AG09309 (cell line): Measurements from ENCODE around the gene AP3B1.
A peak's percentile ranks its signal among the peaks of the same experiment; 100 is the strongest.

ENCODE experiments used
- DNase-seq: peaks from one replicate; pipeline ENCODE4 v3.0.0-alpha.2; 2010; ENCODE audit warnings: low read depth
- H3K4me3 ChIP-seq: 2 replicates; pipeline ENCODE4 v1.5.1; 2011; ENCODE audit warnings: mild to moderate bottlenecking, low read depth, low read length, moderate library complexity; ENCODE audit not compliant: control insufficient read depth
- CTCF ChIP-seq: IDR thresholded peaks from 2 replicates; pipeline ENCODE4 v1.5.1; 2011; ENCODE audit warnings: mild to moderate bottlenecking, low read depth, low read length, inconsistent platforms; ENCODE audit not compliant: insufficient read depth, control insufficient read depth; ENCODE audit errors: missing control alignments

Gene AP3B1

DNA sequence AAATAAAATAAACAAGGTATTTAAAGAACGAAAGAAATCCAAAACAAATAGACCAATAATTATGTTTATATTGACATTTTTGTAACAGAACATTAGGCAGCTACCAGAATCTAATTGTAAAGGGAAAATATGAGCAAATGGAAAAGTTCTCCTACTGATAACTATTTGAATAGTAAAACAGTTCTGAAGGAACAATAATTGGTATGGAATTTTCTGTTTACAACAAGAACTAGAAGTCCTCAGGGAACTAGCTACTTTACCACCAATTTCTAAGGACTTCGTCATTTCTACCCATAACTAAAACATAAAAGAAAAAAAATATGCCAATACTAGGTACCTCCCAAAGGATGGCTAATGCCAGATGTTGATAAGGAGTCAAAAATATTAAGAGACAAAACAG is 58.5 kb downstream of the AP3B1 start:
- no peak for TF ChIP-seq CTCF
- no peak overlapping the region for H3K4me3 ChIP-seq
- no peak for DNase-seq

- no peak overlapping the region for H3K4me3 ChIP-seq
- DNase-seq = no peak
- no peak for TF ChIP-seq CTCF
Observed at GRCh38 chr5:78235289-78235688, 59.2 kb downstream of the AP3B1 start.

DNA sequence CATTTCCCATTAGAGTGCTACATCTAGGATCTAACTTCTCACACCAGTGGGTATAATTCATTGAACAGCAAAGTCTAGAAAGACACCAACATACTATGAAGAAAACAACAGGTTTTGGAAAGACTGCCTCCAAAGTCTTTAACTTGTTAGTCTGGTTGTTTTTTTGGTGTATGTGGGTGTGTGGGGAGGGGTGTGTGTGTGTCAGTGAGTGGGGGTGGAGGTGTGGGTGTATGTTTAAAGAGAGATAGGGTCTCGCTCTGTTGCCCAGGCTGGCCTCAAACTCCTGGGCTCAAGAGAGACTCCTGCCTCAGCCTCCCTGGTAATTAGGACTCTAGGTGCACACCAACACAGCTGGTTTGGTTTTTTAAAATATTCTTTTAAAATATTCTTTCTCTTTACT is 59.7 kb downstream of the AP3B1 start:
- no peak for DNase-seq
- no peak for TF ChIP-seq CTCF
- no peak overlapping the region for H3K4me3 ChIP-seq

GRCh38 chr5:78232163-78232562 is 62.3 kb downstream of the AP3B1 start:
- no peak for DNase-seq
- no peak overlapping the region for H3K4me3 ChIP-seq
- TF ChIP-seq CTCF = no peak

GRCh38 chr5:78224358-78224757 is 70.1 kb downstream of the AP3B1 start:
- no peak overlapping the region for H3K4me3 ChIP-seq
- no peak for TF ChIP-seq CTCF

DNA sequence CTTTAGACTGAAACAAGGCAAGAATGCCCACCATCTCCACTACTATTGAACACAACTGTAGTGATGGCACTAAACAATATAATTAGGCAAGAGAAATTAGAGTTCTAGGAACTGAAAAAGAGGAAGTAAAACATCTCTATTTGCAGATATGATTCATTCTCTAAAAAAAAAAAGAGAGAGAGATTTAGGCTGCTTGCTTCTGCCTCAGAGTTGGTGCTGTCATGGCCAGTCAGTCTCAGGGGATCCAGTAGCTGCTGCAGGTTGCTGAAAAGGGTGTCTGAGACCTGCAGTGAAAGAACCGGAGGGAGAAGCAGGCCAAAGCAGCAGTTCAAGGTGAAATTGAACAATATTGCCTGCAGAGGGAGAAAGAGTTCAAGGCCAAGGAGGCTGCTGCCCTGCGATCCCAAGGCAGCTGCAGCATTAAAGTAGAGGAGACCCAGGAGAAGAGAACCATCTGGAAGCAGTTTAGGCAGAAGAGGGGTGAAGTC is 72.5 kb downstream of the AP3B1 start:
- DNase-seq = no peak
- no peak overlapping the region for H3K4me3 ChIP-seq
- TF ChIP-seq CTCF = peak; percentile 43

More at GRCh38 chr5:78224358-78224757, 70.1 kb downstream of the AP3B1 start:
- DNase-seq = no peak

- no peak overlapping the region for H3K4me3 ChIP-seq
- no peak for DNase-seq
- no peak for TF ChIP-seq CTCF
Observed at GRCh38 chr5:78221467-78221866, 73.0 kb downstream of the AP3B1 start.
